Measurements from ENCODE around the gene TMEM51. TPM values are rescaled to one million over a fixed set of nuclear protein-coding genes. Genes with fewer than 3 reads are reported as not detected.
A peak's percentile ranks its signal among the peaks of the same experiment; 100 is the strongest.

TMEM51 gene
- total and polyA plus RNA-seq, 2 of the 13 experiments (the other 11 are each of a cell fraction or from before 2014, with no cell fraction given), result 12.2 to 22.3 TPM

DNA sequence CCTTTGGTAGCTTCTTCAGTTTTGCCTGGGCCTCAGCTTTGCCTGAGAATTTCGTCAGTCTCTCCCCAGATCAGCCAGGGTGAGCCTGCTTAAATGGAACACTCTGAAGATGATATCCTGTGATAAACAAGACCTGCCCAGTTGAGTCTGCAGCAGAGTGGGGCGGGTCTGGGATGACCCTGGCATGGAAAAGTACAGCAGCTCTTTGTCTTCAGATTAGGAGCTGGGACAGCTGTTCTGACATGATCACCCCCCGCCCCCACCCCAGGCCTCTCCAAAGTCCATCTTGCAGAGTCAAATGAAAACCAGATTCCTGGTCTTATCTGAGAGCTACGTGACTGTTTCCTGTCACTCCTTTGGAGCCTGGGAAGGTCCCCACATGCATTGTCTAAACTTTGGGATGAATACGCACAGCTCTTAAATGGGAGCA is 2.2 kb upstream of the TMEM51 start (continued):
- no peak for TF ChIP-seq ZNF10 (CRISPR knock-in tag; IDR thresholded peaks at IDR 0.05; ENCODE audit: borderline replicate concordance, low read depth)
- no peak for TF ChIP-seq TOPORS (CRISPR knock-in tag; IDR thresholded peaks at IDR 0.05)
- TF ChIP-seq PITX1 (CRISPR knock-in tag; IDR thresholded peaks at IDR 0.05), result peak; percentile 87
- TF ChIP-seq, protein P1, sequence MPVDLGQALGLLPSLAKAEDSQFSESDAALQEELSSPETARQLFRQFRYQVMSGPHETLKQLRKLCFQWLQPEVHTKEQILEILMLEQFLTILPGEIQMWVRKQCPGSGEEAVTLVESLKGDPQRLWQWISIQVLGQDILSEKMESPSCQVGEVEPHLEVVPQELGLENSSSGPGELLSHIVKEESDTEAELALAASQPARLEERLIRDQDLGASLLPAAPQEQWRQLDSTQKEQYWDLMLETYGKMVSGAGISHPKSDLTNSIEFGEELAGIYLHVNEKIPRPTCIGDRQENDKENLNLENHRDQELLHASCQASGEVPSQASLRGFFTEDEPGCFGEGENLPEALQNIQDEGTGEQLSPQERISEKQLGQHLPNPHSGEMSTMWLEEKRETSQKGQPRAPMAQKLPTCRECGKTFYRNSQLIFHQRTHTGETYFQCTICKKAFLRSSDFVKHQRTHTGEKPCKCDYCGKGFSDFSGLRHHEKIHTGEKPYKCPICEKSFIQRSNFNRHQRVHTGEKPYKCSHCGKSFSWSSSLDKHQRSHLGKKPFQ (CRISPR knock-in tag; IDR thresholded peaks at IDR 0.05; ENCODE audit: insufficient replicate concordance), result no peak
- no peak for TF ChIP-seq ZBTB21 (CRISPR knock-in tag; IDR thresholded peaks at IDR 0.05)
- TF ChIP-seq HOXA7 (CRISPR knock-in tag; IDR thresholded peaks at IDR 0.05), result no peak
- TF ChIP-seq, protein P2, sequence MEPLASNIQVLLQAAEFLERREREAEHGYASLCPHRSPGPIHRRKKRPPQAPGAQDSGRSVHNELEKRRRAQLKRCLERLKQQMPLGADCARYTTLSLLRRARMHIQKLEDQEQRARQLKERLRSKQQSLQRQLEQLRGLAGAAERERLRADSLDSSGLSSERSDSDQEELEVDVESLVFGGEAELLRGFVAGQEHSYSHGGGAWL (CRISPR knock-in tag; IDR thresholded peaks at IDR 0.05), result no peak
- no peak for TF ChIP-seq ZNF569 (CRISPR knock-in tag; IDR thresholded peaks at IDR 0.05; ENCODE audit: borderline replicate concordance)
- TF ChIP-seq FOXC1 (CRISPR knock-in tag; IDR thresholded peaks at IDR 0.05; ENCODE audit: borderline replicate concordance), result no peak
- TF ChIP-seq ZNF749 (CRISPR knock-in tag; IDR thresholded peaks at IDR 0.05; ENCODE audit: borderline replicate concordance), result no peak
- no peak for TF ChIP-seq AGO1 (IDR thresholded peaks at IDR 0.05; ENCODE audit: low read depth, low read length, poor library complexity, severe bottlenecking)
- no peak for TF ChIP-seq NCOA1 (CRISPR knock-in tag; IDR thresholded peaks at IDR 0.05)
- TF ChIP-seq SCMH1 (CRISPR knock-in tag; IDR thresholded peaks at IDR 0.05; ENCODE audit: borderline replicate concordance), result no peak
- no peak; a peak in 2 of 4 replicates for TF ChIP-seq POLR2A (IDR thresholded peaks at IDR 0.05; ENCODE audit: insufficient read depth in 1 of 2, low read depth in 2 of 2, low read length in 2 of 2)
- TF ChIP-seq GATAD2A (CRISPR knock-in tag; IDR thresholded peaks at IDR 0.05), result peak; percentile 59; the same call in 1 of the 2 replicates
- no peak for TF ChIP-seq ZNF251 (CRISPR knock-in tag; IDR thresholded peaks at IDR 0.05)
- TF ChIP-seq CCDC6 (CRISPR knock-in tag; IDR thresholded peaks at IDR 0.05), result no peak
- no peak for TF ChIP-seq CBX1 (IDR thresholded peaks at IDR 0.05; ENCODE audit: low read depth)
- TF ChIP-seq, protein P3, sequence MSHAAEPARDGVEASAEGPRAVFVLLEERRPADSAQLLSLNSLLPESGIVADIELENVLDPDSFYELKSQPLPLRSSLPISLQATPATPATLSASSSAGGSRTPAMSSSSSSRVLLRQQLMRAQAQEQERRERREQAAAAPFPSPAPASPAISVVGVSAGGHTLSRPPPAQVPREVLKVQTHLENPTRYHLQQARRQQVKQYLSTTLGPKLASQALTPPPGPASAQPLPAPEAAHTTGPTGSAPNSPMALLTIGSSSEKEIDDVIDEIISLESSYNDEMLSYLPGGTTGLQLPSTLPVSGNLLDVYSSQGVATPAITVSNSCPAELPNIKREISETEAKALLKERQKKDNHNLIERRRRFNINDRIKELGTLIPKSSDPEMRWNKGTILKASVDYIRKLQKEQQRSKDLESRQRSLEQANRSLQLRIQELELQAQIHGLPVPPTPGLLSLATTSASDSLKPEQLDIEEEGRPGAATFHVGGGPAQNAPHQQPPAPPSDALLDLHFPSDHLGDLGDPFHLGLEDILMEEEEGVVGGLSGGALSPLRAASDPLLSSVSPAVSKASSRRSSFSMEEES (CRISPR knock-in tag; IDR thresholded peaks at IDR 0.05), result peak; percentile 45; the same call in 1 of the 2 replicates
- TF ChIP-seq ZNF253 (CRISPR knock-in tag; IDR thresholded peaks at IDR 0.05; ENCODE audit: borderline replicate concordance), result no peak
- TF ChIP-seq, protein P4, sequence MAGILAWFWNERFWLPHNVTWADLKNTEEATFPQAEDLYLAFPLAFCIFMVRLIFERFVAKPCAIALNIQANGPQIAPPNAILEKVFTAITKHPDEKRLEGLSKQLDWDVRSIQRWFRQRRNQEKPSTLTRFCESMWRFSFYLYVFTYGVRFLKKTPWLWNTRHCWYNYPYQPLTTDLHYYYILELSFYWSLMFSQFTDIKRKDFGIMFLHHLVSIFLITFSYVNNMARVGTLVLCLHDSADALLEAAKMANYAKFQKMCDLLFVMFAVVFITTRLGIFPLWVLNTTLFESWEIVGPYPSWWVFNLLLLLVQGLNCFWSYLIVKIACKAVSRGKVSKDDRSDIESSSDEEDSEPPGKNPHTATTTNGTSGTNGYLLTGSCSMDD (CRISPR knock-in tag; IDR thresholded peaks at IDR 0.05), result no peak
- TF ChIP-seq REPIN1 (CRISPR knock-in tag; IDR thresholded peaks at IDR 0.05; ENCODE audit: borderline replicate concordance, low read depth), result no peak
- TF ChIP-seq ZNF737 (CRISPR knock-in tag; IDR thresholded peaks at IDR 0.05; ENCODE audit: borderline replicate concordance), result no peak
- TF ChIP-seq RXRA (CRISPR knock-in tag; IDR thresholded peaks at IDR 0.05), result peak; percentile 83; the same call in 1 of the 2 replicates
- TF ChIP-seq, protein P5, sequence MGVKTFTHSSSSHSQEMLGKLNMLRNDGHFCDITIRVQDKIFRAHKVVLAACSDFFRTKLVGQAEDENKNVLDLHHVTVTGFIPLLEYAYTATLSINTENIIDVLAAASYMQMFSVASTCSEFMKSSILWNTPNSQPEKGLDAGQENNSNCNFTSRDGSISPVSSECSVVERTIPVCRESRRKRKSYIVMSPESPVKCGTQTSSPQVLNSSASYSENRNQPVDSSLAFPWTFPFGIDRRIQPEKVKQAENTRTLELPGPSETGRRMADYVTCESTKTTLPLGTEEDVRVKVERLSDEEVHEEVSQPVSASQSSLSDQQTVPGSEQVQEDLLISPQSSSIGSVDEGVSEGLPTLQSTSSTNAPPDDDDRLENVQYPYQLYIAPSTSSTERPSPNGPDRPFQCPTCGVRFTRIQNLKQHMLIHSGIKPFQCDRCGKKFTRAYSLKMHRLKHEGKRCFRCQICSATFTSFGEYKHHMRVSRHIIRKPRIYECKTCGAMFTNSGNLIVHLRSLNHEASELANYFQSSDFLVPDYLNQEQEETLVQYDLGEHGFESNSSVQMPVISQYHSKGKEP (CRISPR knock-in tag; IDR thresholded peaks at IDR 0.05), result no peak
- TF ChIP-seq ZBTB7A (CRISPR knock-in tag; IDR thresholded peaks at IDR 0.05), result 0 out of 2 replicates have a peak, but pooled peaks have one; percentile 26
- no peak for TF ChIP-seq RFX5 (IDR thresholded peaks at IDR 0.05; ENCODE audit: low read depth, low read length)
